ENCODE data around the gene RBBP7.

Gene RBBP7

DNA sequence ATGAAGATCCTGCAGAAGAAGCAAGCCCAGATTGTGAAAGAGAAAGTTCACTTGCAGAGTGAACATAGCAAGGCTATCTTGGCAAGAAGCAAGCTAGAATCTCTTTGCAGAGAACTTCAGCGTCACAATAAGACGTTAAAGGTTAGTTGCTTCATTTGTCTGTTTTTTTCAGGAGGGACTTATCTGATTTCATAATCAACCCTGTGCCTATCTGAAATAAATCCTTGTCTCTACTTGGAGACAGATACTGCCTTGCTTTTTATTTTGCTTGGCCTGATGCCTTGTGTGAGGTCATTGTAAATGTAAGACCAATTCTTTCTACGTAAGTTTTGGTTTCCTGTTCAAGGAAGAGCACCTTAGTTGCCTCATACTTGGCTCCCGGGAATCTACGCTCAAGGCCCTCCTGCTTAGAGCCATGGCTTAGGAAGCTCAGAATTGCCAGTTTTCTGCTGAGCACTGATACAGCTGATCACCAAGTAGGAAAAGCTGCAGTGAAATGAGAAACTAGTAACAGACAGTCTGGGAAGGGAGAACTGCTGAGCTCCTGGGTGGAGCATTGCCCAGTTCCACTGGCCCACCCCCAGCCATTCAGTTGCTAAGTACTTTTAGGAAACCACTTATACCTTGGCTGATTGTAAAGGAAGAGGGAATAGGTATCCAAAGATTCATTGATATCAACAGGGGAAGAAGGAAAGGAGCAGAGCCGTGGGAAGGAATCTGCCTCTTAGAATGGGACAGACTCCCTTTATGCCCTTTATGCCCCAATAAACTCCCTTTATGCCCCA is 41.8 kb downstream of the RBBP7 start:
- TF ChIP-seq TARDBP (IDR thresholded peaks at IDR 0.05) (no peak), HDGF (IDR thresholded peaks at IDR 0.05; ENCODE audit: borderline replicate concordance) (no peak), ZNF384 (IDR thresholded peaks at IDR 0.05) (no peak), NFRKB (IDR thresholded peaks at IDR 0.05) (no peak), SP1 (IDR thresholded peaks at IDR 0.05) (no peak), FOXK2 (IDR thresholded peaks at IDR 0.05) (no peak), SUZ12 (IDR thresholded peaks at IDR 0.05) (no peak), CTBP1 (IDR thresholded peaks at IDR 0.05; ENCODE audit: borderline replicate concordance) (no peak), ARNT (IDR thresholded peaks at IDR 0.05) (no peak), L3MBTL2 (conservative IDR thresholded peaks at IDR 0.05) (no peak), BHLHE40 (IDR thresholded peaks at IDR 0.05; ENCODE audit: borderline replicate concordance) (no peak), ELF4 (IDR thresholded peaks at IDR 0.05) (no peak), FOXA1 (IDR thresholded peaks at IDR 0.05) (no peak), FOXM1 (IDR thresholded peaks at IDR 0.05; ENCODE audit: borderline replicate concordance) (no peak), LEF1 (IDR thresholded peaks at IDR 0.05; ENCODE audit: borderline replicate concordance) (no peak)
- TF ChIP-seq, protein P1, sequence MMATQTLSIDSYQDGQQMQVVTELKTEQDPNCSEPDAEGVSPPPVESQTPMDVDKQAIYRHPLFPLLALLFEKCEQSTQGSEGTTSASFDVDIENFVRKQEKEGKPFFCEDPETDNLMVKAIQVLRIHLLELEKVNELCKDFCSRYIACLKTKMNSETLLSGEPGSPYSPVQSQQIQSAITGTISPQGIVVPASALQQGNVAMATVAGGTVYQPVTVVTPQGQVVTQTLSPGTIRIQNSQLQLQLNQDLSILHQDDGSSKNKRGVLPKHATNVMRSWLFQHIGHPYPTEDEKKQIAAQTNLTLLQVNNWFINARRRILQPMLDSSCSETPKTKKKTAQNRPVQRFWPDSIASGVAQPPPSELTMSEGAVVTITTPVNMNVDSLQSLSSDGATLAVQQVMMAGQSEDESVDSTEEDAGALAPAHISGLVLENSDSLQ (IDR thresholded peaks at IDR 0.05): no peak
- POLR2A ChIA-PET: no interaction called here
- CTCF ChIA-PET: interaction anchor here (1.2 kb wide), 1 partner anchor 220 kb away, joined by 3 read pairs; no protein-coding TSS in a partner anchor
- no peak for DNase-seq (ENCODE audit: extremely low spot score)

DNA sequence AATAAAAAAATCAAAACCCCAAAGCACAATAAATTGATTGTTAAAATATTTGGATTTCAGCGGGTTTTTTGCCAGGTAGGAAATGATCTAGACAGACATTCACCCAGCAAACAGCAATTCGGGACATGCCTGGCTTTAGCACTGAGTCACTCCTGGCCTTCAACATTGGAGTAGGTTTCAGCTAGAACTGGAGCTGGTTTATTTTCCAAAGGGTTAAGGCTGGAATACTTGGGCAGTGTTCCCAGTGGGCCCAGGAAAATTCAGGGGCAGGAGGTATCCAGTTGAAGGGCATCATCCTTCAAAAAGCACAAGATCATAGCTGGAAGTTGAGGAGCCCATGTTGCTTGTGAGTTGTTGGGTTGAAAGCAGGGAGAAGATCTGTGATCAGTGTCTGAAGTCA is 42.9 kb downstream of the RBBP7 start:
- ChIA-PET CTCF (interaction anchor here (0.6 to 1.2 kb wide), 2 partner anchors 221 to 268 kb away, joined by 3 read pairs; no protein-coding TSS in a partner anchor), POLR2A (no interaction called here)
- TF ChIP-seq LEF1 (IDR thresholded peaks at IDR 0.05; ENCODE audit: borderline replicate concordance) (no peak), ELF4 (IDR thresholded peaks at IDR 0.05) (no peak), ZNF384 (IDR thresholded peaks at IDR 0.05) (no peak), L3MBTL2 (conservative IDR thresholded peaks at IDR 0.05) (no peak), CTBP1 (IDR thresholded peaks at IDR 0.05; ENCODE audit: borderline replicate concordance) (no peak), FOXK2 (IDR thresholded peaks at IDR 0.05) (no peak), BHLHE40 (IDR thresholded peaks at IDR 0.05; ENCODE audit: borderline replicate concordance) (no peak), FOXM1 (IDR thresholded peaks at IDR 0.05; ENCODE audit: borderline replicate concordance) (no peak), NFRKB (IDR thresholded peaks at IDR 0.05) (no peak), SUZ12 (IDR thresholded peaks at IDR 0.05) (no peak), TARDBP (IDR thresholded peaks at IDR 0.05) (no peak), SP1 (IDR thresholded peaks at IDR 0.05) (no peak), ARNT (IDR thresholded peaks at IDR 0.05) (no peak), FOXA1 (IDR thresholded peaks at IDR 0.05) (no peak), HDGF (IDR thresholded peaks at IDR 0.05; ENCODE audit: borderline replicate concordance) (no peak)
- TF ChIP-seq, protein P1 (IDR thresholded peaks at IDR 0.05): no peak
- DNase-seq (ENCODE audit: extremely low spot score): no peak

DNA sequence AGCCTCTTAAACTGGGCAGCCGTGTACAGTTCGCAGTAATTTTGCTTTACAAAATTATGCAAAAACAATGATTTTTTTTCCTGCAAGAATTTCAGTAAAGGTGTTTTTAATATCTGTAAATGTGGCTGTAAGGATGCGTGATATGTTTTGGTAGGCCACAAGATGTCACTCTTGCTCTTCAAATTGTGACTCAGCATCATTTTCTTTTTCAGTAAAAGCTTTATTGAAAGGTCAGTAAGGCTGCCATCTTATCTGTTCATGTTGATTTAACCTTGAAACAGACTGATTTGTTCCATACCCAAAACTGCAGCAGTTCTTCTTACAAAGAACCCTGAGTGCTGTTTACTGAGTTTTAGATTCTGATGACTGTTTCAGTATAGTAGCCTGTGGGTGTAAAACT is 44.0 kb downstream of the RBBP7 start:
- CTCF ChIA-PET: interaction anchor here (0.7 to 1.4 kb wide), 4 partner anchors 9 to 586 kb away, joined by 3 to 7 read pairs (median 5); no protein-coding TSS in a partner anchor
- no peak for TF ChIP-seq ARNT (IDR thresholded peaks at IDR 0.05)
- no peak for TF ChIP-seq ELF4 (IDR thresholded peaks at IDR 0.05)
- TF ChIP-seq, protein P1 (IDR thresholded peaks at IDR 0.05): no peak
- no peak for TF ChIP-seq ZNF384 (IDR thresholded peaks at IDR 0.05)
- TF ChIP-seq FOXA1 (IDR thresholded peaks at IDR 0.05): no peak
- no peak for TF ChIP-seq L3MBTL2 (conservative IDR thresholded peaks at IDR 0.05)
- no peak for TF ChIP-seq HDGF (IDR thresholded peaks at IDR 0.05; ENCODE audit: borderline replicate concordance)
- POLR2A ChIA-PET: no interaction called here
- peak; percentile 32 for DNase-seq (ENCODE audit: extremely low spot score)

- no peak for DNase-seq (ENCODE audit: extremely low spot score)
- POLR2A ChIA-PET: no interaction called here
- CTCF ChIA-PET: interaction anchor here (0.6 to 1.4 kb wide), 4 partner anchors 8 to 221 kb away, joined by 4 to 7 read pairs (median 5); no protein-coding TSS in a partner anchor
- no peak for TF ChIP-seq SUZ12 (IDR thresholded peaks at IDR 0.05)
- no peak for TF ChIP-seq LEF1 (IDR thresholded peaks at IDR 0.05; ENCODE audit: borderline replicate concordance)
- no peak for TF ChIP-seq ELF4 (IDR thresholded peaks at IDR 0.05)
- no peak for TF ChIP-seq SP1 (IDR thresholded peaks at IDR 0.05)
- TF ChIP-seq ARNT (IDR thresholded peaks at IDR 0.05): no peak
- TF ChIP-seq FOXK2 (IDR thresholded peaks at IDR 0.05): no peak
- no peak for TF ChIP-seq NFRKB (IDR thresholded peaks at IDR 0.05)
- no peak for TF ChIP-seq FOXA1 (IDR thresholded peaks at IDR 0.05)
- TF ChIP-seq TARDBP (IDR thresholded peaks at IDR 0.05): no peak
Measured at GRCh38 chrX:16825264-16826035, 44.7 kb downstream of the RBBP7 start.

- ChIA-PET CTCF (interaction anchor here (0.6 kb wide), 3 partner anchors 73 to 224 kb away, joined by 3 to 4 read pairs (median 4); no protein-coding TSS in a partner anchor), POLR2A (no interaction called here)
- DNase-seq (ENCODE audit: extremely low spot score): no peak
- TF ChIP-seq HDGF (IDR thresholded peaks at IDR 0.05; ENCODE audit: borderline replicate concordance) (no peak), LEF1 (IDR thresholded peaks at IDR 0.05; ENCODE audit: borderline replicate concordance) (no peak), NFRKB (IDR thresholded peaks at IDR 0.05) (no peak), FOXK2 (IDR thresholded peaks at IDR 0.05) (no peak), FOXA1 (IDR thresholded peaks at IDR 0.05) (no peak), BHLHE40 (IDR thresholded peaks at IDR 0.05; ENCODE audit: borderline replicate concordance) (no peak), ZNF384 (IDR thresholded peaks at IDR 0.05) (no peak), CTBP1 (IDR thresholded peaks at IDR 0.05; ENCODE audit: borderline replicate concordance) (no peak), TARDBP (IDR thresholded peaks at IDR 0.05) (no peak), ARNT (IDR thresholded peaks at IDR 0.05) (no peak), FOXM1 (IDR thresholded peaks at IDR 0.05; ENCODE audit: borderline replicate concordance) (no peak)
- TF ChIP-seq, protein P1 (IDR thresholded peaks at IDR 0.05): no peak
Measured at GRCh38 chrX:16822723-16823122, 47.4 kb downstream of the RBBP7 start.
